Measurements from ENCODE around the gene UGT3A1. TPM values are rescaled to one million over a fixed set of nuclear protein-coding genes. Genes with fewer than 3 reads are reported as not detected.

UGT3A1 gene
- total RNA-seq, 2 donors from 2014 or later: not detected

DNA sequence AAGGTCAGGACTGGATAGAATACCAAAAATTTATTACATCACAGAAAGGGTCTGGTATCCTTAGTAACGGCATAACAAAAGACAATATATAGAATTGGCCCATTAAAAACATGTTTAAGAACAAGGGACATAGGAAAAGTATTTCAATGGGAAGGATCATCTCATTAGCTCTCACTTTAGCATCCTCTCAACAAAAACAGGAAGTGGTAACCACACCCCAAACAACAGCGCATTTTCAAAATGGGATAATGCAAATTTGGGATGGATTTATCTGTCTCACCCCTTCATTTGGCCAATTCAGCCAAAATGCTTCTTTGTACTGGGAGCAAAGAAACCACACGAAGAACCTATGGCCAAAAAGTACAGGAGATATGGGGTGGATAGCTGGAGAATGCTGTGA lies 9.8 kb upstream of the UGT3A1 start:
- TF ChIP-seq, protein P1, sequence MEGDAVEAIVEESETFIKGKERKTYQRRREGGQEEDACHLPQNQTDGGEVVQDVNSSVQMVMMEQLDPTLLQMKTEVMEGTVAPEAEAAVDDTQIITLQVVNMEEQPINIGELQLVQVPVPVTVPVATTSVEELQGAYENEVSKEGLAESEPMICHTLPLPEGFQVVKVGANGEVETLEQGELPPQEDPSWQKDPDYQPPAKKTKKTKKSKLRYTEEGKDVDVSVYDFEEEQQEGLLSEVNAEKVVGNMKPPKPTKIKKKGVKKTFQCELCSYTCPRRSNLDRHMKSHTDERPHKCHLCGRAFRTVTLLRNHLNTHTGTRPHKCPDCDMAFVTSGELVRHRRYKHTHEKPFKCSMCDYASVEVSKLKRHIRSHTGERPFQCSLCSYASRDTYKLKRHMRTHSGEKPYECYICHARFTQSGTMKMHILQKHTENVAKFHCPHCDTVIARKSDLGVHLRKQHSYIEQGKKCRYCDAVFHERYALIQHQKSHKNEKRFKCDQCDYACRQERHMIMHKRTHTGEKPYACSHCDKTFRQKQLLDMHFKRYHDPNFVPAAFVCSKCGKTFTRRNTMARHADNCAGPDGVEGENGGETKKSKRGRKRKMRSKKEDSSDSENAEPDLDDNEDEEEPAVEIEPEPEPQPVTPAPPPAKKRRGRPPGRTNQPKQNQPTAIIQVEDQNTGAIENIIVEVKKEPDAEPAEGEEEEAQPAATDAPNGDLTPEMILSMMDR (IDR thresholded peaks at IDR 0.05): no peak
- DNase-seq: no peak
- intact Hi-C loops (cut with DNase I): no loop called here
- H3K27me3 ChIP-seq: no peaks in the 10 kb centered on the region
- H3K4me1 ChIP-seq: no peaks in the 10 kb centered on the region
- H3K9ac ChIP-seq (ENCODE audit: low read depth in 2 of 2, low read length in 2 of 2): no peak overlapping the region
- H3K4me3 ChIP-seq: no peak overlapping the region
- no peak overlapping the region for H3K27ac ChIP-seq
- H3K9me3 ChIP-seq: no peaks in the 10 kb centered on the region
- H3K36me3 ChIP-seq: no peaks in the 10 kb centered on the region

DNA sequence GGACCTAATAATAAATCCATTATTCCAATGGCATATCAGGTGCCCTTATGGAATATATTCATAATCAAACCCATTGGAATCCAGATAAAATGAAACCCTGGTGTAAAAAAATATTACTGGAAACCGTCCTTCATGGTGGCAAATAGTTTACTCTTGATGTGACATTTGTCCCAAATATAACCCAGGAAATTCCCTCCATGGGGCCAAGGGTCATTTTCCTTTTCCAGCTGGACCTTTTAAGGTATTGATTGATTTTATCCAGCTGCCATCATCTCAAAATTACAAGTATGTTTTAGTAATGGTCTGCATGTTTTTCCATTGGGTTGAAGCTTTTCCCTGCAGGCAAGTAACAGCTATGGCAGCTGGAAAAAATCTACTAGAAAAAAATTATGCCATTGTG lies 8.4 kb upstream of the UGT3A1 start:
- TF ChIP-seq, protein P1 (IDR thresholded peaks at IDR 0.05): no peak
- Histone ChIP-seq H3K27me3 (no peaks in the 10 kb centered on the region), H3K4me3 (no peak overlapping the region), H3K9me3 (no peaks in the 10 kb centered on the region), H3K27ac (no peak overlapping the region), H3K4me1 (no peaks in the 10 kb centered on the region), H3K36me3 (no peaks in the 10 kb centered on the region), H3K9ac (ENCODE audit: low read depth in 2 of 2, low read length in 2 of 2) (no peak overlapping the region)
- no peak for DNase-seq
- intact Hi-C loops (cut with DNase I): no loop called here

DNA sequence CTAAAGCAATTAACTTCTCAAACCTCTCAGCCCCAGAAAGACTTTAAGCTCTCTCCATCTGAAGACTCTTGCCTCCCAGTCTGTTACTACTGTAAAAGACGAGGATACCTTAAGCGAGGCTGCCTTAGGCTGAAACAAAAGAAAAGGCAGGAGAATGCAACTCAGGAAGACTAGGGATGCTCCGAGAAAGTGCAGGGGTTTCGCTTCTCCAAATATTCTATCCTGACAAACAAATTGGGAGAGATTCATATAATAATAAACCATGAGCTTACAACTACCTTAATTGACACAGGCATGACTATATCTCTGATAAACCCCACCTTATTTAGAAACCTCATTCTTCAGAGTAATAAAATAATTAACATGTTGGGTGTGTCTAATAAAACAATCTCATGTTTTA lies 4.9 kb upstream of the UGT3A1 start:
- H3K4me1 ChIP-seq: no peaks in the 10 kb centered on the region
- TF ChIP-seq, protein P1 (IDR thresholded peaks at IDR 0.05): no peak
- no peak for DNase-seq
- no peak overlapping the region for H3K9ac ChIP-seq (ENCODE audit: low read depth in 2 of 2, low read length in 2 of 2)
- no peaks in the 10 kb centered on the region for H3K36me3 ChIP-seq
- no peaks in the 10 kb centered on the region for H3K27me3 ChIP-seq
- intact Hi-C loops (cut with DNase I): no loop called here
- H3K9me3 ChIP-seq: no peaks in the 10 kb centered on the region
- no peak overlapping the region for H3K27ac ChIP-seq
- no peak overlapping the region for H3K4me3 ChIP-seq

DNA sequence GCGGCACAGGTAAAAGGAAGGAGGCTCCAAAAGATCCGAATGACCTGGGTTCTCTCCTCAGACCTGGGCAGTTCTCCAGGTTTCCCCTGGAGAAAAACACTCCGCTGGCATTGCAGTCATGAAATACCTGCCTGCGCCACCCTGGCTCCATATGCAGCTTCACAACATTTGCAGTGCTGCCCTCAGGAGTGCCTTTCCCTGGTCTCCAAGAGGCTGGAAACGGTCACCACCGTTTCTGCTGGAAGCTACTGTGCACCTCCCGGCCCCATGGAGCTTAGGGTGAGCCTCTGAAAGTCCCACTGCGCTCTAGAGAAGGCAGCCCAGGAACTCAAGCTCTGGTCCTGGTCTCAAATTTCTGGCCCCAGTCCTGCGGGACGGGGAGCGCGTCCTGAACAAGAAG lies 670 bp downstream of the UGT3A1 start:
- TF ChIP-seq, protein P1 (IDR thresholded peaks at IDR 0.05): no peak
- Histone ChIP-seq H3K4me3 (no peak overlapping the region), H3K9me3 (no peaks in the 10 kb centered on the region), H3K4me1 (no peaks in the 10 kb centered on the region), H3K36me3 (no peaks in the 10 kb centered on the region), H3K27ac (no peak overlapping the region), H3K9ac (ENCODE audit: low read depth in 2 of 2, low read length in 2 of 2) (no peak overlapping the region), H3K27me3 (no peaks in the 10 kb centered on the region)
- intact Hi-C loops (cut with DNase I): no loop called here
- DNase-seq: no peak

DNA sequence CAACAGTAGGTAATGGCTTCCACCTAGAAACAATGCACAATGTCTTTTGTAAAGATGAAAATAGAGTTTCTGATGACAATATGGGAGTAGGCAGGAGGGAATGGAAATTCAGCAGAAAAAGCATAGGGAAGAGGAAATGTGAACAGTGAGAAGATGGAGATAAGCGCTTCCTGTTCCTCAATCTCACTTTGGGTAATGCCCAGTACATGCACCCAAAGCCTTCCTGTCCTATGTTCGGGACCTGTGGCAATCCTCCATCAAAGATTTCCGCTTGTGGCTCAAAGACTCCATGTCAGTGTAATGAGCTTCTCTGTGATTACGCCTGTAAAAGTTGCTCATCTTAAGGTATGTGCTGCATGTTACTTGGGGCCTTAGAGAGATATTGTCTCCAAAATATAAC lies 2.7 kb downstream of the UGT3A1 start:
- no peak overlapping the region for H3K9ac ChIP-seq (ENCODE audit: low read depth in 2 of 2, low read length in 2 of 2)
- no peaks in the 10 kb centered on the region for H3K36me3 ChIP-seq
- intact Hi-C loops (cut with DNase I): no loop called here
- no peak overlapping the region for H3K27ac ChIP-seq
- no peaks in the 10 kb centered on the region for H3K27me3 ChIP-seq
- H3K9me3 ChIP-seq: no peaks in the 10 kb centered on the region
- no peaks in the 10 kb centered on the region for H3K4me1 ChIP-seq
- TF ChIP-seq, protein P1 (IDR thresholded peaks at IDR 0.05): no peak
- H3K4me3 ChIP-seq: no peak overlapping the region
- no peak for DNase-seq

DNA sequence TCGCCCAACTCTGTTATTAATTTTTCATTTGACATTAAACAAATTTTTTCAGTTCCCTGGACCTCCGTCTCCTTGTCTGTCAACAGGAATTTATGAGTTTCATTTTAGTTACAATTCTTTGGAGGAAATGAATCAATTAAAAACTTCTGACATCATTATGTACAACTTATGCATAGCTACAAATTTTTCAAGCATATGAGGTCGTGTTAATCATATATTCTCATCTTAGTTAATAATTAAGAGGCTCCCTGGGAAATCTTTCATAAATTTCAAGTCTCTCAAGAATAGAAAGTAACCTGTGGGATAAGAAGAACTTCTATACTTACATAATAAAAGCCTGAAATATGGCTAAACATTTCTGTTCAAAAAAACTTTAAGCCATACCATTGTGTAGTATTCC lies 3.4 kb downstream of the UGT3A1 start:
- DNase-seq: no peak
- intact Hi-C loops (cut with DNase I): no loop called here
- Histone ChIP-seq H3K27ac (no peak overlapping the region), H3K9ac (ENCODE audit: low read depth in 2 of 2, low read length in 2 of 2) (no peak overlapping the region), H3K4me3 (no peak overlapping the region), H3K4me1 (no peaks in the 10 kb centered on the region), H3K36me3 (no peaks in the 10 kb centered on the region), H3K9me3 (no peaks in the 10 kb centered on the region), H3K27me3 (no peaks in the 10 kb centered on the region)
- TF ChIP-seq, protein P1 (IDR thresholded peaks at IDR 0.05): no peak

Measured in colonic mucosa (tissue), 4 donors.